HG03175 (cell line): ENCODE results near the gene PRPF6.

Source experiments
- ATAC-seq: cut with Tn5 transposase; IDR thresholded peaks from one replicate; pipeline ENCODE4 v1.9.1; 2021; ENCODE audit warnings: mild to moderate bottlenecking, moderate library complexity; ENCODE audit not compliant: unreplicated experiment

PRPF6 gene

GRCh38 chr20:63945031-63945658, 35.8 kb upstream of the PRPF6 start:
- ATAC-seq, result no peak

DNA sequence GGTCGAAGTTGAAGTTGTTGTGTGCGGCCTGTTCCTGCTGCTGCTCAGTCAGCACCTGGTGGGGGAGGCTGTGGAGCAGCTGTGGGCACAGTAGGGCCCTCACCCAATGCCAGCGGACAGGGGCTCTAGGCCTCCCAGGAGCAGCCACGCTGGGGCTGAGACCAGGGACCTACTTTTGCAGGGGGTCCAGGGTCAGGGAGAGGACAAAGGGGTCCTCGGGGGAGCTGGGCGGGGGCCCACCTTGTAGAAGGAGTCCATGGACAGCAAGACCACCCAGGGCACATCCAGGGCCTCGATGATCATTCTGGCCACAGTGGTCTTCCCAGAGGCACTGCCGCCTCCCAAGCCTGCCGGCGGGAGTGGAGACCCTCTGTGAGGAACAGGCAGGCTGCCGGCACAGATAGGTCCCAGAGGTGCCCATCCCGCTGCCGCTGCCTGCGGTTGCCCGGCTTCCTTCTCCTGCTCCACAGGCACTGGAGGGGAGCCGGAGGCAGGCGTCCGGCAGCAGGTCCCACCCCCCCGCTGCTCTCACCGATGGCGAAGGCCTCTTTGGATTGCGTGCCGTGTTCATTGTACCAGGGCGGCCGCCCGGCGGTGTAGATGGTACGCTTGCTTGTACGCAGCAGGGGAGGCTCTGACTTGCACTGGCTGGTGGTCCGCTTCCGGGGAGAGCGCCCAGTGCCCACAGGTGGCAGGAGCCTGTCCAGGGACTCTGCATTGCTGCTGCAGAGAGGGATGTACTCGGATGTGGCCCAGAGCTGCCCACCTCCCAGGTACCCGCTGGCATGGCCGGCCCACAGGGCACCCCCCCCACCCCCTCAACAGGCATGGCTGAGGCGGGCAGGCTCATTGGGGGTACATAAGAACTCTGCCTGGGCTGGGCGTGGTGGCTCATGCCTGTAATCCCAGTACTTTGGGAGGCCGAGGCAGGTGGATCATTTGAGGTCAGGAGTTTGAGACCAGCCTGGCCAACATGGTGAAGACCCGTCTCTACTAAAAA, 34.7 kb upstream of the PRPF6 start:
- no peak for ATAC-seq

- ATAC-seq, result no peak
Observed at GRCh38 chr20:63946986-63947637, 33.8 kb upstream of the PRPF6 start.

DNA sequence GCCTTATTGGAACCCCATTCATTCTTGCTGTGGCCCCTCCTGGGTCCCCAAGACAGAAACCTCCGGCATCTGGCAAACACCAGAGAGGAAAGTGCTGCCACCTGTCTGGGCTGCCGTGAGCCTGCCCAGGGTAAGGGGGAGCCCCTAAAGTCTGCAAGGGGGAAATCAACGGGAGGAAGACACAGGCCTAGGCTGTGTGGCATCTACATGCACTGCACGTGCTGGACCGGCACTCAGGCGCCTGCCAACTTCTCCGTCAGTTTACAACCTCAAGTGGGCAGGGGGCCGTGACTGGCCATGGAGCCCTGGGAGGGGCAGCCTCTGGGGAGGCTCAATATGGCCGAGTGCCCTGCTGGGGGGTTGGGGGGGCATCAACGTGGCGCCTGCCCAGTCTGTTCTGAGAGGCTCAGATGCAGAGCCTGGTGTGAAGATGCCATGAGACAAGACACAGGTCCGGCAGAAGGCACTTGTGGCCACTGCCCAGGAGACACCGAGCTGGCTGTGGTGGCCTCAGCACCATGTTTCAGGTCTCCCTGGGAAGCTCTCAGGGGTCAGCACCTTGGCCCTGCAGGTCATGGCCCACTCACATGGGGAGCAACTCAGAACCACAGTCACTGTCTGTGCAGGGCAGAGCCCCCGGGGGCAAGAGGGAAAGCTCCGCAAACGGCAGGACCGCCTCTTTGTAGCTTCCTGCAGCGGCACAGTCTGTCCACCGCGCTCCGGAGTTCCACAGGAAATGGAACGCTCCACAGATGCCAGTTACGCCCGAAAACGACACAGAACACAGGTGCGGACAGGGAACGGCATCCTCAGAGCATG, 33.1 kb upstream of the PRPF6 start:
- no peak for ATAC-seq

GRCh38 chr20:63950701-63951397, 30.1 kb upstream of the PRPF6 start:
- no peak for ATAC-seq

DNA sequence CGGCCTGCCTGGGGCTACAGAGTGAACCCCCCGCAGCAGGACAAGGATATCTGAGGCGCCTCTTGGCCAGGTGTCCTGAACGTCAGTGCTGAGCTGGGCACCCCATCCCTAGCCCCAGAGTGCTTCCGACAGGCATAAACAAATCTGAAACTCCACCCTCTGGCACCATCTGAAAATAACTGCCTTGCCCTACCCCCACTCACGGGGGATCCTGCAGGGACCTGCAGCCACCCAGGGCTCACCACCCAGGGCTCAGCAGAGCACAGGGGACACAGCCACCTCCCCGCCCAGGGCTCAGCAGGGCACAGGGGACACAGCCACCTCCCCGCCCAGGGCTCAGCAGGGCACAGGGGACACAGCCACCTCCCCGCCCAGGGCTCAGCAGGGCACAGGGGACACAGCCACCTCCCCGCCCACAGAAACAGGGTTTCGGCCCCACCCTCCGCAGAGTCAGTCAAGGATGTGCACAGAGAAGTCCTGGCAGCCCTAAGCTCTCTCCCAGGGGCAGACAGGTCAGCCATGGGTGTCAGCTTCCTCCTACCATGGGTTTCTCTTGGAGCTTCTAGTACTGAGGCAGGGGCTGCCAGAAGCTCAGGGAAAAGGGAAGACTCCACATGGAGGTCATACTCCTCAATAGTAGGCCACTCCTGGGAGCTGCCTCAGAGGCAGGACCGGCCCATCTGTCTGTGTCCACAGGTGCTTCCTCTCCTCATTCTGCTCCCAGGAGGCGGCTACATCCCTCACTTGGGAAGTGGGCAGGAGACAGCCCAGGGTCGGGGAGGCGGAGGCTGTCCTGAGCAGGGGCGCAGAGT, 29.3 kb upstream of the PRPF6 start:
- ATAC-seq, result no peak

DNA sequence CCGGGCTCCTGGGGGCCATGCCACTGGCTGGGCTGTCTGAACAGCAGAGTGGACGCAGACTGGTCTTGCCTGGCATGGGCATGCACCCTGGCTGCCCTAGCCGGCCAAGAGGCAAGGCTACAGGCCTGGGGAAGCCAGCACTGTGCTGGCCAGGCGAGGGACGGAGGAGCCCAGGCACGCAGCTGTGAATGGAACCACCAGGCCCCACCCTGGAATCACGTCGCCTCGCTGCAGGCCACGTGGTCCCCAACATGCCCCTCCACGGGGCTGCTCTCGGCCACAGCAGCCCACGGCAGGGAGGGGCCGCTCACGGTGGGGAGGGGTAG, 28.8 kb upstream of the PRPF6 start:
- ATAC-seq, result no peak

GRCh38 chr20:63952769-63953168, 28.2 kb upstream of the PRPF6 start:
- no peak for ATAC-seq

- no peak for ATAC-seq
Observed at GRCh38 chr20:63953764-63954429, 27.0 kb upstream of the PRPF6 start.

GRCh38 chr20:63955281-63955826, 25.6 kb upstream of the PRPF6 start:
- peak; percentile 25 for ATAC-seq

DNA sequence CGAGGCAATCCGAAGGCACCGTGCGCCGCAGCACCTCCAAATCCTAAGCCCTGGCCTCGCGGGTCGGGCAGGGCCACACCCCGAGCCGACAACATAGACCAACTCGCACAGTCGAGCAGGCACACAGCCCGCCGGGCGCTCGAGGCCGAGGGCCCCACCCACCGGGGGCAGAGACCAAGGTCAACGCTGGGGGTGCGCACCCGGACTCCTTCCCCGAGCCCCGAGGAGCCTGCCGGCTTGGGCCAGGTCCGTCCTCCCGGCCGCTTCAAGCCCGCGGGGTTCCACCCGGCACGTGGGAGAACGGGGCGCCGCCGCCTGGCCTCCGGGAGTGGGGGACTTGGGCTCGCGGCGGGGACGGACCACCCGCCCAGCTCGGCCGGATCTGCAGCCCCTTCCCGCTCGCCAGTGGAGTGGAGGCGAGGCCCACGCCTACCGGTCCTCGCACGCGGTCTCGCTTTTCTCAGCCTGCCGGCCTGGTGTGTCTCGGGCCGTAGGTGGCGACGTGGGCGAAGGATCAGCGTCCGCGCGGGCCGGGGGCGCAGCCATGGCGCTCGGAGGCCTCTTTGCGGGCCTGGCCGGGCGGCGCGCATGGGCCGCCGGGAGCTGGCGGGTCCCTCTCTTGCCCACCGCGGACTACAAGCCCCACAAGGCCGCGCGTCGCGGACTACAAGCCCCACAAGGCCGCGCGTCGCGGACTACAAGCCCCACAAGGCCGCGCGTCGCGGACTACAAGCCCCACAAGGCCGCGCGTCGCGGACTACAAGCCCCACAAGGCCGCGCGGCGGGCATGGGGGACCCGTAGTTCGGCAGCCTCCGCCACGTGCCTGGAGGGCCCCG, 24.9 kb upstream of the PRPF6 start, which contains the start of gene UCKL1:
UCKL1 (minus strand) TSS at position 590 of the 837 bp plus-strand sequence; CDS start at position 546, 44 bp downstream.
- peak; percentile 67 for ATAC-seq

DNA sequence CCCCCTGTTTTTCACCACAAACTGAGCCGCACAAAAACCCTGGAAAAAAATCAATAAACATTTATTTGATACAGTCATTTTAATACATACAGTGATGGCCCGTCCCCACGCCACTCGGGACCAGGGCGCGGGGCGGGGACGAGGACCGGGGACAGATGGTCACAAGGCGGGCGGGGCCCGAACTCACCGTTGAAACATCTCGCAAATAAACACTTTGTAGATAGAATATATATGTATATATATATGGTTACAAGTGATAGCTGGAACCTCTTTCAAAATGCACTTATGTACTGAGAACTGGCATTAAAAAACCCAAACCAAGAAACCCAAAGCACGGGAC, 24.3 kb upstream of the PRPF6 start:
- peak; percentile 3 for ATAC-seq

DNA sequence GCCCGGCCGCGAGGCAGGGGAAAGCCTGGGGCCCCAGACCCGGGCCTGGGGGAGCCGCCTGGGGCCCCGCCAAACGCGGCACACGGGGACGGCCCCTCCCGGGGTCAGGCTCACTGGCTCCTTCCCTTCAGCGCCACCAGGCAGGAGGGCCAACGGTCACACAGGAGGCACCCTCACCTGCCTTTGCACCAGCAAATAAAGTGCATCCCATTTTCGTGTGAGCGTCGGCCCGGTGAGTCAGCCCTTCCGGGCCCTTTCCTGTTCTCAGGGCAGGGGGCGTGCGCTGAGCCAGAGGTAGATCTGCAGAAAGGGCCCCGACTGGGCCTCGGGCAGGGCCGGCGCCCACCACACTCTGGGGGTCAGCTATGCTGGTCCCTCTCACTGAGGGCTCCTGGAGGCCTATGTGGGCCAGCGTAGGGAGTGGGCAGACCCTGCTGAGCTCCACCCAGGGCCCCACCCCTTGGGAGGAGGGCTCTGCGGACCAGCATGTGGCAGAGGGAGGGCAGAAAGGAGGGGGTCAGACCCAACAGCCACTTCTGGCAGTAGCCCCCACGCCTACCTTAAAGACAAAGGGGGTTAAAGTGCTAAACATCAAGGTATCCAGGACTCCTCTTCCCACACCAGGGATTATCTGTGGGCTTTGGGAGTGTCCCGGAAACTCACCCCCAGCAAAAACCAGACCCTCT, 23.8 kb upstream of the PRPF6 start:
- no peak for ATAC-seq

DNA sequence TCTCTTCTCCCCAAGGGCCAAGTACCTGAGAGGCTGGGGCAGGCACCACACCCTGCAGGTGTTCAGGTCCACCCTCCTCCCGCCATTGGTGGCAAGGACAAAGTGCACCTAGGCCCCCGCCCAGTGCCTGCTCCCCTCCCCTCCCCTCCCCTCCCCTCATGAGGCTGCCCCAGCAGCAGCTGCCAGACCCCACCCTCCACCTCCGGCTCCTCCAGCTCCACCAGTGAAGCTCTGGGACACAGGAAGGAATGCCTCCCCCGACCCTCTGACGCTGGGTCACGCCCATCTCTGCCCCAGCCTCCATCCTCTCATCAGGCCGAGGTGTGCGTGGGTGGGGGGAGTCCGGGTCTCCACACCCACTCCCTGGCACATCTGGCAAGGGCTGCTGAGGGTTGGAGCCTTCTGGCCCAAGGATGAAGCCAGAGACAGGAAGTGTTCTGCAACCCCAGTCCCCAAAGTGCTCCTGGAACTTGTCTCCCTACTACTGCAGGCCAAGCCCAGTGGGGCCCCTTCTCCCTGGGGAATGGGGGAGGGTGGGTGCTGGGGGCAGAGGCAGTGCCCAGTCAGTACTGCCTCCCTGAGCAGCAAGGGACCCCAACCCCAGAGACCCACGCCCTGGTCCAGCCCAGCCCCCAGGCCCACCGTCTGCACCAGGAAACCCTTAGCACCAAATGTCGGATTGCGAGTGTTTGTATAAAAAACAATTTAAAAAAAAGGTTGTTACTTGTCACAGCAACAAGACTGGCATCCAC, 23.1 kb upstream of the PRPF6 start:
- no peak for ATAC-seq

GRCh38 chr20:63958471-63958870, 22.5 kb upstream of the PRPF6 start:
- ATAC-seq, result no peak

GRCh38 chr20:63958964-63959698, 21.8 kb upstream of the PRPF6 start:
- no peak for ATAC-seq
